T-cell (primary cell): ENCODE results near the gene SLC36A3. TPM values are rescaled to one million over a fixed set of nuclear protein-coding genes. Genes with fewer than 3 reads are reported as not detected.

Experiments
- ATAC-seq, 4 experiments: fragments of 200-7000 bp in 3 of 4; fragments of 150-1000 bp in 1 of 4; cut with Tn5 transposase; replicated peaks in 1 of 4; 1 replicate in 3 of 4; 2 replicates in 1 of 4; pipeline ENCODE4 v1.10.0; 2021; ENCODE audit warnings: moderate library complexity in 3 of 4, mild to moderate bottlenecking in 2 of 4, moderate number of reproducible peaks in 1 of 4
- CTCF ChIA-PET, 2 donors: fragments of 300-600 bp; sonication (Branson Sonifier 250); formaldehyde crosslinking; loops; one replicate each; lab custom pipeline; 2022; ENCODE audit warnings: antibody characterized with exemption in 2 of 2; lab: Charles Lee
- POLR2A ChIA-PET, 2 donors: fragments of 300-600 bp; sonication (Branson Sonifier 250); formaldehyde crosslinking; loops; one replicate each; lab custom pipeline; 2022; ENCODE audit warnings: antibody characterized with exemption in 2 of 2; lab: Charles Lee
- DNase-seq, 35 experiments: peaks; one replicate each; pipeline versions ENCODE4 v3.0.0 to v3.0.0-alpha.2; 2013 to 2023
- H3K27ac ChIP-seq: one replicate; pipeline ENCODE4 v1.5.1; 2013; ENCODE audit warnings: low read length
- H3K27me3 ChIP-seq, 2 experiments: replicated peaks in 1 of 2; 1 replicate in 1 of 2; 2 replicates in 1 of 2; pipeline versions ENCODE4 v1.6.1 to v1.7.0; 2013; ENCODE audit warnings: low read length in 1 of 2, mixed read lengths in 1 of 2; ENCODE audit not compliant: control insufficient read depth in 2 of 2, insufficient read depth in 2 of 2; ENCODE audit errors: extremely low read depth in 1 of 2
- H3K36me3 ChIP-seq, 2 donors: 1 replicate in 1 of 2; 2 replicates in 1 of 2; pipeline versions ENCODE4 v1.6.1 to v1.7.0; 2013; ENCODE audit warnings: low read length in 1 of 2; ENCODE audit not compliant: control insufficient read depth in 2 of 2, insufficient read depth in 1 of 2; ENCODE audit errors: extremely low read depth in 1 of 2
- H3K4me1 ChIP-seq, 2 experiments: 1 replicate in 1 of 2; 2 replicates in 1 of 2; pipeline versions ENCODE4 v1.6.1 to v1.7.0; 2013; ENCODE audit warnings: low read length in 2 of 2, mixed read lengths in 1 of 2; ENCODE audit not compliant: insufficient read depth in 2 of 2, control insufficient read depth in 1 of 2; ENCODE audit errors: extremely low read depth in 1 of 2
- H3K4me3 ChIP-seq, 2 donors: 1 replicate in 1 of 2; 2 replicates in 1 of 2; pipeline versions ENCODE4 v1.5.1 to v1.7.0; 2013; ENCODE audit warnings: mild to moderate bottlenecking in 2 of 2, low read length in 1 of 2, moderate library complexity in 1 of 2; ENCODE audit not compliant: control insufficient read depth in 1 of 2; ENCODE audit errors: extremely low read depth in 1 of 2
- H3K9me3 ChIP-seq: 2 replicates; pipeline ENCODE4 v1.7.0; 2013
- H3K27ac Mint-ChIP-seq, 2 donors: one replicate each; pipeline ENCODE4 v1.8.0; 2020 to 2021; ENCODE audit warnings: mild to moderate bottlenecking in 2 of 2, mixed read lengths in 2 of 2
- H3K27me3 Mint-ChIP-seq, 2 donors: one replicate each; pipeline ENCODE4 v1.8.0; 2021 to 2022; ENCODE audit warnings: mixed read lengths in 2 of 2
- H3K36me3 Mint-ChIP-seq: one replicate; pipeline ENCODE4 v1.8.0; 2021; ENCODE audit warnings: mixed read lengths
- H3K4me1 Mint-ChIP-seq, 3 donors: one replicate each; pipeline ENCODE4 v1.8.0; 2020 to 2022; ENCODE audit warnings: mixed read lengths in 3 of 3, mild to moderate bottlenecking in 1 of 3
- H3K4me3 Mint-ChIP-seq, 3 donors: one replicate each; pipeline ENCODE4 v1.8.0; 2020 to 2022; ENCODE audit warnings: mild to moderate bottlenecking in 3 of 3, mixed read lengths in 3 of 3, moderate library complexity in 3 of 3
- H3K9me3 Mint-ChIP-seq, 3 donors: one replicate each; pipeline ENCODE4 v1.8.0; 2020 to 2022; ENCODE audit warnings: mixed read lengths in 3 of 3
- WGBS: methylation state at CpG from one replicate; pipeline ENCODE4 v1.1.5; 2013; ENCODE audit warnings: missing lambda C conversion rate; ENCODE audit not compliant: insufficient coverage; 5-methylcytosine and 5-hydroxymethylcytosine counted together
- total RNA-seq, 35 experiments: library from RNA in 6 of 35; stranded (reverse) in 6 of 35; fragments of 120-200 nt in 1 of 35; gene quantifications; one replicate each; pipeline versions ENCODE4 v1.2.1 to v1.2.4 and lab custom pipeline; 2013 to 2026

The SLC36A3 gene
- total RNA-seq, 5 donors from 2014 or later (not counting 1 experiment from before 2014, with no cell fraction given) = not detected

- no peaks in the 10 kb centered on the region for H3K36me3 Mint-ChIP-seq
- Histone ChIP-seq H3K9me3 (no peaks in the 10 kb centered on the region), H3K27me3 (peaks cover 0 to 3% of the 10 kb centered on the region in 2 experiments), H3K4me3 (no peak overlapping the region), H3K4me1 (no peaks in the 10 kb centered on the region), H3K36me3 (no peaks in the 10 kb centered on the region), H3K27ac (no peak overlapping the region)
- CTCF ChIA-PET = no interaction called here
- no peak overlapping the region for H3K27ac Mint-ChIP-seq
- DNase-seq (no peak), ATAC-seq (no peak)
- no peaks in the 10 kb centered on the region for H3K27me3 Mint-ChIP-seq
- H3K4me3 Mint-ChIP-seq = no peak overlapping the region
- POLR2A ChIA-PET = no interaction called here
- no CpG with 5 or more reads among the region's 2 CpGs for WGBS
- H3K9me3 Mint-ChIP-seq = no peaks in the 10 kb centered on the region
- H3K4me1 Mint-ChIP-seq = no peaks in the 10 kb centered on the region
Observed at GRCh38 chr5:151275803-151276202, 27.8 kb downstream of the SLC36A3 start.

GRCh38 chr5:151274666-151275065 is 28.9 kb downstream of the SLC36A3 start:
- H3K27ac Mint-ChIP-seq = no peak overlapping the region
- CTCF ChIA-PET = interaction anchor here in 1 of 2 donors (0.7 kb wide), 1 partner anchor 13 kb away, joined by 4 read pairs; no protein-coding TSS in a partner anchor

DNA sequence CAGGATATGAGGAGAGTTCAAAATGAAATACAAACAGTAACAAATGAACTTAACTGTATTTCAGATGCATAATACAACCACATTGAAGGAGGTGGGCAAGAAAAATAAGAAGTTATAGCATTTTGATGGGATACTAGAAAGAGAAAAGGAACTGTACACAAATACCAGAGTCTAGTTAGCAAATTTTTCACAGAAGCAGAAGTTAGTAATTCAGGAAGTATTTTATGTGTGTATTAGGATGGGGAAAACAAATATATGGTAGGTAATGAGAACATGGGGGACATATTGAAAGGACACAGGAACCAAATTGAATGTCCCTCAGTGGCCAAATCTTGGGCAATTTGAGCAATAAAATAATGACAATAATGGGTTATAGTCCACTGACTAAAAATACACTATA is 32.2 kb downstream of the SLC36A3 start:
- Histone ChIP-seq H3K4me1 (no peaks in the 10 kb centered on the region), H3K4me3 (no peak overlapping the region), H3K36me3 (peaks cover 7 to 31% of the 10 kb centered on the region in 2 donors), H3K27me3 (no peaks in the 10 kb centered on the region), H3K27ac (no peak overlapping the region), H3K9me3 (no peaks in the 10 kb centered on the region)
- ChIA-PET POLR2A (no interaction called here), CTCF (no interaction called here)
- Mint-ChIP-seq H3K36me3 (peaks cover 25% of the 10 kb centered on the region), H3K4me3 (no peak overlapping the region), H3K27ac (no peak overlapping the region), H3K4me1 (no peaks in the 10 kb centered on the region), H3K27me3 (no peaks in the 10 kb centered on the region), H3K9me3 (no peaks in the 10 kb centered on the region)
- DNase-seq (no peak), ATAC-seq (no peak)

More at GRCh38 chr5:151274666-151275065, 28.9 kb downstream of the SLC36A3 start:
- POLR2A ChIA-PET = interaction anchor here in 1 of 2 donors (0.7 kb wide), 1 partner anchor 214 kb away, joined by 6 read pairs; no protein-coding TSS in a partner anchor
- Histone ChIP-seq H3K27ac (no peak overlapping the region), H3K4me3 (no peak overlapping the region), H3K36me3 (peaks cover 0 to 2% of the 10 kb centered on the region in 2 donors), H3K27me3 (peaks cover 0 to 3% of the 10 kb centered on the region in 2 experiments), H3K4me1 (no peaks in the 10 kb centered on the region), H3K9me3 (no peaks in the 10 kb centered on the region)
- Mint-ChIP-seq H3K9me3 (no peaks in the 10 kb centered on the region), H3K4me1 (no peaks in the 10 kb centered on the region), H3K36me3 (no peaks in the 10 kb centered on the region), H3K4me3 (no peak overlapping the region), H3K27me3 (no peaks in the 10 kb centered on the region)
- DNase-seq (no peak), ATAC-seq (no peak)

- ATAC-seq = no peak
- Mint-ChIP-seq H3K36me3 (peaks cover 31% of the 10 kb centered on the region), H3K27ac (no peak overlapping the region), H3K27me3 (no peaks in the 10 kb centered on the region), H3K9me3 (no peaks in the 10 kb centered on the region), H3K4me1 (no peaks in the 10 kb centered on the region), H3K4me3 (no peak overlapping the region)
- CTCF ChIA-PET = no interaction called here
- Histone ChIP-seq H3K27me3 (no peaks in the 10 kb centered on the region), H3K27ac (no peak overlapping the region), H3K36me3 (peaks cover 7 to 32% of the 10 kb centered on the region in 2 donors), H3K4me3 (no peak overlapping the region), H3K9me3 (no peaks in the 10 kb centered on the region), H3K4me1 (no peaks in the 10 kb centered on the region)
- DNase-seq = no peak
- POLR2A ChIA-PET = no interaction called here
- WGBS = no CpG with 5 or more reads among the region's 1 CpG
Observed at GRCh38 chr5:151270599-151270998, 33.0 kb downstream of the SLC36A3 start.

- Histone ChIP-seq H3K27ac (no peak overlapping the region), H3K4me1 (no peaks in the 10 kb centered on the region), H3K36me3 (peaks cover 14 to 40% of the 10 kb centered on the region in 2 donors), H3K27me3 (no peaks in the 10 kb centered on the region), H3K9me3 (no peaks in the 10 kb centered on the region), H3K4me3 (no peak overlapping the region)
- no peak overlapping the region for H3K4me3 Mint-ChIP-seq
- no peak overlapping the region for H3K27ac Mint-ChIP-seq
- no peak for DNase-seq
- H3K9me3 Mint-ChIP-seq = no peaks in the 10 kb centered on the region
- ChIA-PET CTCF (interaction anchor here in 1 of 2 donors (0.7 kb wide), 1 partner anchor 227 kb away, joined by 4 read pairs; no protein-coding TSS in a partner anchor), POLR2A (no interaction called here)
- peaks cover 0 to 10% (median 0%) of the 10 kb centered on the region in 3 donors for H3K4me1 Mint-ChIP-seq
- WGBS = 90% methylated on average over 7 of the region's 11 CpGs
- H3K27me3 Mint-ChIP-seq = no peaks in the 10 kb centered on the region
- no peak for ATAC-seq
- peaks cover 52% of the 10 kb centered on the region for H3K36me3 Mint-ChIP-seq
Observed at GRCh38 chr5:151267491-151268260, 35.9 kb downstream of the SLC36A3 start.

DNA sequence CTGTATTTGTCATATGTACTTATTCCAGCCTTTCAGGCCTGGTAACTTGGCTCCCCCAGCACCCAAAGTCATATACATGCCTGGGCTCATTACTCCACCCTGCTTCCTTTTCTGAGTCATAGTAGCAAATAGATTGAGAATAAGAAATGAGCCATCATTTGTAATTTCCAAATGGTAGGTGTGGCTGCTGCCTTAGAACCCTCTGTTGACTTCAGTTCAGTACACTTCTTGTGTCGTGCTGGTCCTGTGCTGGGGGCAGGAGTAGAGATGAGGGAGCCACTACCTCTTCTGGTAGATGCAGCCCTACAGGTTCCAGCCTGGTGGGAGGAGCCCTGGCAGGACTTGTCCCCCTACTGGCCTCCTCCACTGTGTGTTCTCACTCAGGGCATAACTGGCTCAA is 39.5 kb downstream of the SLC36A3 start:
- no peaks in the 10 kb centered on the region for H3K9me3 Mint-ChIP-seq
- peaks cover 70% of the 10 kb centered on the region for H3K36me3 Mint-ChIP-seq
- H3K27ac Mint-ChIP-seq = peak overlapping the region in 1 of 2 donors; percentile 34
- no peaks in the 10 kb centered on the region for H3K27me3 ChIP-seq
- H3K4me3 ChIP-seq = no peak overlapping the region
- H3K36me3 ChIP-seq = peaks cover 12 to 34% of the 10 kb centered on the region in 2 donors
- no peaks in the 10 kb centered on the region for H3K27me3 Mint-ChIP-seq
- no peak overlapping the region for H3K4me3 Mint-ChIP-seq
- CTCF ChIA-PET = interaction anchor here in 1 of 2 donors (1.1 kb wide), 1 partner anchor 183 kb away, joined by 3 read pairs; the partner anchor contains the start of gene SLC36A1
- H3K4me1 Mint-ChIP-seq = peaks cover 0 to 14% (median 1%) of the 10 kb centered on the region in 3 donors
- POLR2A ChIA-PET = no interaction called here
- no peaks in the 10 kb centered on the region for H3K9me3 ChIP-seq
- ATAC-seq = no peak
- no peak for DNase-seq
- H3K4me1 ChIP-seq = no peaks in the 10 kb centered on the region
- no peak overlapping the region for H3K27ac ChIP-seq
- no CpG with 5 or more reads among the region's 1 CpG for WGBS
